HepG2 (cell line): Measurements from ENCODE around the gene CKS1B. TPM values are rescaled to one million over a fixed set of nuclear protein-coding genes. Genes with fewer than 3 reads are reported as not detected.

Source experiments
- AGO1 ChIP-seq: fragments of 200-400 bp; formaldehyde crosslinking; IDR thresholded peaks from 2 replicates; pipeline ENCODE4 v1.6.1; 2017; ENCODE audit warnings: mild to moderate bottlenecking, low read depth, low read length, moderate library complexity; ENCODE audit not compliant: poor library complexity, severe bottlenecking
- AKAP8 ChIP-seq: sonication (generic); formaldehyde crosslinking; IDR thresholded peaks from 2 replicates; pipeline ENCODE4 v1.5.1; 2020; ENCODE audit warnings: mild to moderate bottlenecking, missing genetic modification reagents
- CENPT ChIP-seq: sonication (generic); formaldehyde crosslinking; IDR thresholded peaks from 2 replicates; pipeline ENCODE4 v1.8.0; 2022; ENCODE audit warnings: low read depth, mild to moderate bottlenecking, moderate library complexity, missing genetic modification reagents
- ELF4 ChIP-seq: sonication (generic); formaldehyde crosslinking; IDR thresholded peaks from 2 replicates; pipeline ENCODE4 v1.5.0; 2020; ENCODE audit warnings: missing genetic modification reagents, mild to moderate bottlenecking, moderate library complexity, borderline replicate concordance
- ETV6 ChIP-seq: sonication (generic); formaldehyde crosslinking; conservative IDR thresholded peaks from 2 replicates; pipeline ENCODE4 v1.4.0; 2020; ENCODE audit warnings: missing genetic modification reagents
- HDAC1 ChIP-seq: sonication (generic); formaldehyde crosslinking; IDR thresholded peaks from 2 replicates; pipeline ENCODE4 v1.5.1; 2020; ENCODE audit warnings: mild to moderate bottlenecking, missing genetic modification reagents
- IRF2 ChIP-seq: IDR thresholded peaks from 2 replicates; pipeline ENCODE4 v1.6.1; 2018; ENCODE audit warnings: missing genetic modification reagents, missing compliant biosample characterization
- MIER2 ChIP-seq: IDR thresholded peaks from 2 replicates; pipeline ENCODE4 v1.6.1; 2016; ENCODE audit warnings: missing biosample characterization, missing genetic modification reagents
- NFKB2 ChIP-seq: sonication (generic); formaldehyde crosslinking; IDR thresholded peaks from 2 replicates; pipeline ENCODE4 v1.4.0; 2020; ENCODE audit warnings: missing genetic modification reagents, borderline replicate concordance
- NR2F6 ChIP-seq, 2 experiments: IDR thresholded peaks; 2 replicates each; pipeline ENCODE4 v1.6.1; 2016; ENCODE audit warnings: antibody characterized with exemption in 1 of 2, mild to moderate bottlenecking in 1 of 2
- PCBP2 ChIP-seq: fragments of 200-400 bp; formaldehyde crosslinking; optimal IDR thresholded peaks from 2 replicates; pipeline ENCODE3; 2018; ENCODE audit warnings: low read length, low read depth; ENCODE audit not compliant: poor library complexity, severe bottlenecking
- POLR2AphosphoS2 ChIP-seq: IDR thresholded peaks from 2 replicates; pipeline ENCODE4 v1.6.1; 2011; ENCODE audit warnings: low read depth, low read length, improper control_type of control experiment
- TAF15 ChIP-seq: fragments of 200-400 bp; formaldehyde crosslinking; IDR thresholded peaks from one replicate; pipeline ENCODE4 v1.6.1; 2018; ENCODE audit warnings: mild to moderate bottlenecking, low read depth, low read length; ENCODE audit not compliant: poor library complexity, severe bottlenecking
- ZFX ChIP-seq: sonication (generic); formaldehyde crosslinking; IDR thresholded peaks from 2 replicates; pipeline ENCODE4 v1.4.0; 2020; ENCODE audit warnings: mild to moderate bottlenecking, low read depth, missing genetic modification reagents, moderate library complexity
- ZNF460 ChIP-seq: sonication (generic); formaldehyde crosslinking; IDR thresholded peaks from 2 replicates; pipeline ENCODE4 v1.5.1; 2020; ENCODE audit warnings: missing genetic modification reagents, mild to moderate bottlenecking, borderline replicate concordance
- ZNF660 ChIP-seq: sonication (generic); formaldehyde crosslinking; IDR thresholded peaks from 2 replicates; pipeline ENCODE4 v1.5.1; 2020; ENCODE audit warnings: mild to moderate bottlenecking, low read depth, missing genetic modification reagents, borderline replicate concordance
- ZNF839 ChIP-seq: sonication (generic); formaldehyde crosslinking; IDR thresholded peaks from 2 replicates; pipeline ENCODE4 v1.4.0; 2020; ENCODE audit warnings: missing genetic modification reagents, mild to moderate bottlenecking, borderline replicate concordance
- polyA plus RNA-seq, 8 experiments: library from polyadenylated mRNA; depleted of rRNA in 3 of 8; stranded (reverse) in 7 of 8; unstranded in 1 of 8; fragments of >200 nt; fragmentation: Illumina TruSeq in 4 of 8; extraction: Trizol in 4 of 8; gene quantifications; 2 replicates each; pipeline versions ENCODE4 v1.2.1 to v1.2.3, GENCODE V29; 2011 to 2016; ENCODE audit warnings: low read depth in 4 of 8, missing spikeins in 1 of 8, mixed read lengths in 1 of 8; ENCODE audit not compliant: insufficient read depth in 1 of 8
- total RNA-seq, 5 experiments: library from RNA; depleted of rRNA; stranded (reverse); fragments of >200 nt; fragmentation: Illumina TruSeq; extraction: Trizol; gene quantifications; 2 replicates each; pipeline ENCODE4 v1.2.3, GENCODE V29; 2016; ENCODE audit warnings: low read depth in 1 of 5
- TF ChIP-seq, protein P1 (sequence below): sonication (generic); formaldehyde crosslinking; IDR thresholded peaks from 2 replicates; pipeline ENCODE4 v1.9.0; 2022; ENCODE audit warnings: low read depth, missing genetic modification reagents
- TF ChIP-seq, protein P2 (sequence below): sonication (generic); formaldehyde crosslinking; IDR thresholded peaks from 2 replicates; pipeline ENCODE4 v1.5.1; 2020; ENCODE audit warnings: mild to moderate bottlenecking, missing genetic modification reagents, moderate library complexity
- TF ChIP-seq, protein P3 (sequence below): sonication (generic); formaldehyde crosslinking; IDR thresholded peaks from 2 replicates; pipeline ENCODE4 v1.4.0; 2020; ENCODE audit warnings: missing genetic modification reagents
- TF ChIP-seq, protein P4 (sequence below): sonication (generic); formaldehyde crosslinking; IDR thresholded peaks from 2 replicates; pipeline ENCODE4 v1.5.1; 2020; ENCODE audit warnings: mild to moderate bottlenecking, missing genetic modification reagents, borderline replicate concordance

Gene CKS1B
- total and polyA plus RNA-seq, 2 of the 13 experiments (the other 11 are each of a cell fraction or from before 2014, with no cell fraction given): 217 to 222 TPM

DNA sequence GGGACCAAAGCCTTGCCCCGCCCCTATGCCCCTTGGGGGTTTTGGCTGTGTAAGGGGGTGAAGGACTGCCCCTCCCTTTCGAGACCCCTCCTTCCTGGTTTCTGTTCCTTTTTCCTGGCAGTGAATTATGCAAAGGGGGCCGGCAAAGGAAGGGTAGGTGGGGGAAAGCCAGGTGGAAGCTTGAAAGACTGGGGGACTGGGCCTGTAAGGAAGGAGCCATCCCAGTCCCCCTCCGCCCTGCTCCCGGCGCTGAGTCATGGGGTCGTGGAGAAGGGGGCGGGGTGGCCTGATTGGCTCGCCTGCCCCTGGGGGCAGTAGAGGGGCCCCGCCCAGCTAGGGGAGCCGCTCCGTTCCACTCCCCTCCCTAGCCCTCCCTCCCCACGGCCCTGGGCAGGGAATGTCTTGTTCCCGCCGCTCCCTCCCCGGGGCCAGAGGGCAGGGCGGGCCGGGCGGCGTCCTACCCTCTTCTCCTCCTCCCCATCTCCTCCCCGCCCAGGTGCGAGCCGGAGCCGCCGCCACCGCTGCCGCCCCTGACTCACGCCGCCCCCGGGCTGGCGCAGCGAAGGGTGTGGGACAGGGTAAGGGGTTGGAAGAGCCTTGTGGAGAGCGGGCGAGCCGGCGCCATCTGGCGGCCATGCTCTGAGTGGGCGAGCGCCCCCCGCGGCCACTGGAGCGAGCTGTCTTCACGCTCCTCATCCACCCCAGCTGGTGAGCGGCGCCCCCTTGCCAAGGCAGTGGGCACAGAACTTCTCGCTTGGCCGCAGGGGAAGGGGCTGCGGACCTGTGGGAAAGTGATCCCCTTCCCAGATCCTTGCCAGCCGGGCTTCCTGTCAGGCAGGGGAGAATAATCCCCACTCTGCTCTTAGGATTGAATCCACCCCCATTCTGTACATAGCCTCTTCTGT lies 42.8 kb downstream of the CKS1B start (continued):
- TF ChIP-seq, protein P1, sequence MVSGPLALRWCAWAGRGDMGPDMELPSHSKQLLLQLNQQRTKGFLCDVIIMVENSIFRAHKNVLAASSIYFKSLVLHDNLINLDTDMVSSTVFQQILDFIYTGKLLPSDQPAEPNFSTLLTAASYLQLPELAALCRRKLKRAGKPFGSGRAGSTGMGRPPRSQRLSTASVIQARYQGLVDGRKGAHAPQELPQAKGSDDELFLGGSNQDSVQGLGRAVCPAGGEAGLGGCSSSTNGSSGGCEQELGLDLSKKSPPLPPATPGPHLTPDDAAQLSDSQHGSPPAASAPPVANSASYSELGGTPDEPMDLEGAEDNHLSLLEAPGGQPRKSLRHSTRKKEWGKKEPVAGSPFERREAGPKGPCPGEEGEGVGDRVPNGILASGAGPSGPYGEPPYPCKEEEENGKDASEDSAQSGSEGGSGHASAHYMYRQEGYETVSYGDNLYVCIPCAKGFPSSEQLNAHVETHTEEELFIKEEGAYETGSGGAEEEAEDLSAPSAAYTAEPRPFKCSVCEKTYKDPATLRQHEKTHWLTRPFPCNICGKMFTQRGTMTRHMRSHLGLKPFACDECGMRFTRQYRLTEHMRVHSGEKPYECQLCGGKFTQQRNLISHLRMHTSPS: peak; percentile 97
- TF ChIP-seq PCBP2: no peak
- TF ChIP-seq IRF2 (CRISPR knock-in tag): peak; percentile 94
- no peak for TF ChIP-seq NR2F6 (IDR thresholded peaks at IDR 0.05)
- peak; percentile 58 for TF ChIP-seq NR2F6 (CRISPR knock-in tag; IDR thresholded peaks at IDR 0.05)
- TF ChIP-seq MIER2 (CRISPR knock-in tag): peak; percentile 85
- TF ChIP-seq, protein P2, sequence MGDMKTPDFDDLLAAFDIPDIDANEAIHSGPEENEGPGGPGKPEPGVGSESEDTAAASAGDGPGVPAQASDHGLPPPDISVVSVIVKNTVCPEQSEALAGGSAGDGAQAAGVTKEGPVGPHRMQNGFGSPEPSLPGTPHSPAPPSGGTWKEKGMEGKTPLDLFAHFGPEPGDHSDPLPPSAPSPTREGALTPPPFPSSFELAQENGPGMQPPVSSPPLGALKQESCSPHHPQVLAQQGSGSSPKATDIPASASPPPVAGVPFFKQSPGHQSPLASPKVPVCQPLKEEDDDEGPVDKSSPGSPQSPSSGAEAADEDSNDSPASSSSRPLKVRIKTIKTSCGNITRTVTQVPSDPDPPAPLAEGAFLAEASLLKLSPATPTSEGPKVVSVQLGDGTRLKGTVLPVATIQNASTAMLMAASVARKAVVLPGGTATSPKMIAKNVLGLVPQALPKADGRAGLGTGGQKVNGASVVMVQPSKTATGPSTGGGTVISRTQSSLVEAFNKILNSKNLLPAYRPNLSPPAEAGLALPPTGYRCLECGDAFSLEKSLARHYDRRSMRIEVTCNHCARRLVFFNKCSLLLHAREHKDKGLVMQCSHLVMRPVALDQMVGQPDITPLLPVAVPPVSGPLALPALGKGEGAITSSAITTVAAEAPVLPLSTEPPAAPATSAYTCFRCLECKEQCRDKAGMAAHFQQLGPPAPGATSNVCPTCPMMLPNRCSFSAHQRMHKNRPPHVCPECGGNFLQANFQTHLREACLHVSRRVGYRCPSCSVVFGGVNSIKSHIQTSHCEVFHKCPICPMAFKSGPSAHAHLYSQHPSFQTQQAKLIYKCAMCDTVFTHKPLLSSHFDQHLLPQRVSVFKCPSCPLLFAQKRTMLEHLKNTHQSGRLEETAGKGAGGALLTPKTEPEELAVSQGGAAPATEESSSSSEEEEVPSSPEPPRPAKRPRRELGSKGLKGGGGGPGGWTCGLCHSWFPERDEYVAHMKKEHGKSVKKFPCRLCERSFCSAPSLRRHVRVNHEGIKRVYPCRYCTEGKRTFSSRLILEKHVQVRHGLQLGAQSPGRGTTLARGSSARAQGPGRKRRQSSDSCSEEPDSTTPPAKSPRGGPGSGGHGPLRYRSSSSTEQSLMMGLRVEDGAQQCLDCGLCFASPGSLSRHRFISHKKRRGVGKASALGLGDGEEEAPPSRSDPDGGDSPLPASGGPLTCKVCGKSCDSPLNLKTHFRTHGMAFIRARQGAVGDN (CRISPR knock-in tag): peak; percentile 93
- peak; percentile 74 for TF ChIP-seq ZFX (CRISPR knock-in tag)
- no peak for TF ChIP-seq POLR2AphosphoS2
- TF ChIP-seq NFKB2: peak; percentile 85; the same call in 1 of the 2 replicates
- peak; percentile 97 for TF ChIP-seq AKAP8 (CRISPR knock-in tag)
- TF ChIP-seq ZNF839 (CRISPR knock-in tag): no peak; the same call in 1 of the 2 replicates
- no peak; the same call in 1 of the 2 replicates for TF ChIP-seq ELF4 (CRISPR knock-in tag)
- TF ChIP-seq TAF15: peak; percentile 36
- no peak for TF ChIP-seq CENPT
- TF ChIP-seq ETV6 (CRISPR knock-in tag): peak; percentile 49; the same call in 1 of the 2 replicates
- TF ChIP-seq, protein P3, sequence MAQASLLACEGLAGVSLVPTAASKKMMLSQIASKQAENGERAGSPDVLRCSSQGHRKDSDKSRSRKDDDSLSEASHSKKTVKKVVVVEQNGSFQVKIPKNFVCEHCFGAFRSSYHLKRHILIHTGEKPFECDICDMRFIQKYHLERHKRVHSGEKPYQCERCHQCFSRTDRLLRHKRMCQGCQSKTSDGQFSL: no peak
- TF ChIP-seq AGO1: peak; percentile 92
- TF ChIP-seq HDAC1 (CRISPR knock-in tag): peak; percentile 88
- TF ChIP-seq, protein P4, sequence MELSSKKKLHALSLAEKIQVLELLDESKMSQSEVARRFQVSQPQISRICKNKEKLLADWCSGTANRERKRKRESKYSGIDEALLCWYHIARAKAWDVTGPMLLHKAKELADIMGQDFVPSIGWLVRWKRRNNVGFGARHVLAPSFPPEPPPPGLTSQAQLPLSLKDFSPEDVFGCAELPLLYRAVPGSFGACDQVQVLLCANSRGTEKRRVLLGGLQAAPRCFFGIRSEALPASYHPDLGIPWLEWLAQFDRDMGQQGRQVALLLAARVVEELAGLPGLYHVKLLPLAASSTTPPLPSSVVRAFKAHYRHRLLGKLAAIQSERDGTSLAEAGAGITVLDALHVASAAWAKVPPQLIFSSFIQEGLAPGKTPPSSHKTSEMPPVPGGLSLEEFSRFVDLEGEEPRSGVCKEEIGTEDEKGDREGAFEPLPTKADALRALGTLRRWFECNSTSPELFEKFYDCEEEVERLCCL (CRISPR knock-in tag): no peak
- no peak for TF ChIP-seq ZNF660 (CRISPR knock-in tag)
- TF ChIP-seq ZNF460 (CRISPR knock-in tag): no peak; the same call in 1 of the 2 replicates
